ENCODE results near the gene MACROD2.

GRCh38 chr20:14343491-14344065, 348.3 kb downstream of the MACROD2 start:
- TF ChIP-seq CTCF (IDR thresholded peaks at IDR 0.05) (no peak), POLR2A (IDR thresholded peaks at IDR 0.05) (no peak)

All from ovary (tissue), 3 donors.